ENCODE results near the gene PRKN. TPM values are rescaled to one million over a fixed set of nuclear protein-coding genes. Genes with fewer than 3 reads are reported as not detected.
"Not testable (repeated sequence)": the region's sequence is repeated elsewhere in the genome, so short reads cannot be mapped to it uniquely, and the experiment has no call there.

Gene PRKN
- total RNA-seq, 4 donors from 2014 or later = 6.3 to 11.9 (median 9.5) TPM

GRCh38 chr6:162404951-162405350 is 322.6 kb downstream of the PRKN start:
- TF ChIP-seq POLR2A (IDR thresholded peaks at IDR 0.05) (no peak), CTCF (IDR thresholded peaks at IDR 0.05) (no peak)
- intact Hi-C loops (cut with DNase I; ENCODE audit: low total_unique reads) = no loop called here
- no peak overlapping the region for H3K4me3 ChIP-seq (ENCODE audit: low read depth, poor library complexity, severe bottlenecking)
- 68 to 73% methylated on average over 4 of the region's 4 CpGs for WGBS, 2 donors
- DNase-seq (ENCODE audit: low spot score in 2 of 2) = no peak

GRCh38 chr6:162403031-162403430 is 324.5 kb downstream of the PRKN start:
- 90 to 95% methylated on average over 11 of the region's 11 CpGs for WGBS, 2 donors
- H3K4me3 ChIP-seq (ENCODE audit: low read depth, poor library complexity, severe bottlenecking) = no peak overlapping the region
- TF ChIP-seq POLR2A (IDR thresholded peaks at IDR 0.05) (no peak), CTCF (IDR thresholded peaks at IDR 0.05) (no peak)
- intact Hi-C loops (cut with DNase I; ENCODE audit: low total_unique reads) = no loop called here
- DNase-seq (ENCODE audit: low spot score in 2 of 2) = no peak

- H3K4me3 ChIP-seq (ENCODE audit: low read depth, poor library complexity, severe bottlenecking) = no peak overlapping the region
- intact Hi-C loops (cut with DNase I; ENCODE audit: low total_unique reads) = no loop called here
- 92 to 96% methylated on average over 2 of the region's 2 CpGs for WGBS, 2 donors
- no peak for DNase-seq (ENCODE audit: low spot score in 2 of 2)
- TF ChIP-seq POLR2A (IDR thresholded peaks at IDR 0.05) (no peak), CTCF (IDR thresholded peaks at IDR 0.05) (no peak)
These were observed 332.4 kb downstream of the PRKN start for GRCh38 chr6:162395181-162395580.

- intact Hi-C loops (cut with DNase I; ENCODE audit: low total_unique reads); H3K4me3 ChIP-seq (ENCODE audit: low read depth, poor library complexity, severe bottlenecking): not testable (repeated sequence)
- 66 to 68% methylated on average over 25 of the region's 25 CpGs for WGBS, 2 donors
- DNase-seq (ENCODE audit: low spot score in 2 of 2) = peak in 1 of 2 donors; percentile 56
These were observed 336.4 kb downstream of the PRKN start for GRCh38 chr6:162390961-162391811.

GRCh38 chr6:162389343-162390085 is 338.1 kb downstream of the PRKN start:
- DNase-seq (ENCODE audit: low spot score in 2 of 2) = no peak
- WGBS, 2 donors = 80 to 83% methylated on average over 3 of the region's 3 CpGs
- no peak overlapping the region for H3K4me3 ChIP-seq (ENCODE audit: low read depth, poor library complexity, severe bottlenecking)
- intact Hi-C loops (cut with DNase I; ENCODE audit: low total_unique reads) = no loop called here
- TF ChIP-seq POLR2A (IDR thresholded peaks at IDR 0.05) (no peak), CTCF (IDR thresholded peaks at IDR 0.05) (no peak)

- no peak overlapping the region for H3K4me3 ChIP-seq (ENCODE audit: low read depth, poor library complexity, severe bottlenecking)
- intact Hi-C loops (cut with DNase I; ENCODE audit: low total_unique reads) = no loop called here
- no peak for TF ChIP-seq CTCF (IDR thresholded peaks at IDR 0.05)
- no peak for TF ChIP-seq POLR2A (IDR thresholded peaks at IDR 0.05)
- no peak for DNase-seq (ENCODE audit: low spot score in 2 of 2)
- WGBS, 2 donors = 79 to 90% methylated on average over 2 of the region's 2 CpGs
These were observed 339.2 kb downstream of the PRKN start for GRCh38 chr6:162388383-162388777.
